Stimulated activated CD4-positive, alpha-beta T cell treated with anti-CD3 and anti-CD28 coated beads, Interleukin-12 subunit alpha, Interleukin-12 subunit beta, amount 100 ng/mL, for 4 hours (primary cell): ENCODE data around the gene NIT2.
"Not testable (repeated sequence)": the region's sequence is repeated elsewhere in the genome, so short reads cannot be mapped to it uniquely, and the experiment has no call there.

Experiments used
- DNase-seq: peaks from one replicate; pipeline ENCODE4 v3.0.0-alpha.2; 2020

The NIT2 gene

DNA sequence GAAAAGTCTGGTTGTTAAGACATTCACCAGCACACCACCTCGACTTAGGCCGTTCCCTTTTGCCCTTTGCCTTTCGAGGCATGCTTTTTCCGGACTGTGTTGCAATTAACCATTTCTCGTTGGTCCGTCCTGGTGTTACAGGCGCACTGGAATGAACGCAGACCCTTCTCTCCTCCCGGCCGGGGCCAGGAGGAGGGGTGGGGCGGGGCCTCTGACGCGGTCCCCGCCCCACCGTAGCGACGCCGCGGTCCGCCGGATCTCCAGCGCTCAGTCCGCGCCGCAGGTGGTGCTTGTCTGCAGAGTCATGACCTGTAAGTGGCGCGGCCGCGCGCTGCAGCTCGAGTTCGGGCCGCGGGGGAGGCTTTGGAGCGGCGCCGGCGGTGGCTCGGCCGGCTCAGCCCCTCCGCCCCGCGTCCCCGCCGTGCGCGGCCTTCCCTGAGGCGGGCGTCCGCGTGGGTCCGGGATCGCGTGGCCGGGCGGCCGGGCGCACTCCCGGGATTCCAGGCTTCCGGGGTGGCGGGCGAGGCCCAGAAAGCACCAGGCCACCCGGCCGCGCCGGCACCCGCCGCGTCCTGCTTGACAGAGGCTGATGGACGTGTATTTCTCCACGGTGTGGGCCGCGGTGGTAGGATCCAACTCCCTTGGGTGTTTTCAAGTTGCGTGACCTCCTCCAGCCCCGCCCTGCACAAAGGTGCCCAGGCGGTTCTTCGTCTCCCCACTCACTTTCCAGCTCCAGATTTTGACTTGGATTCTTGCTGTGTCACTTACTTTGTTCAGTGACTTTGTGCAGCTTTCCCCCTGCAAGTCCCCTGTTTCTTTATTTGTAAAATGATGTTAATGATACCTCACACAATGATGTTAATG lies at the start of gene NIT2:
NIT2 (plus strand) TSS at position 270 of the 864 bp plus-strand sequence; CDS start at position 305, 35 bp downstream.
- peak; percentile 81 for DNase-seq

DNA sequence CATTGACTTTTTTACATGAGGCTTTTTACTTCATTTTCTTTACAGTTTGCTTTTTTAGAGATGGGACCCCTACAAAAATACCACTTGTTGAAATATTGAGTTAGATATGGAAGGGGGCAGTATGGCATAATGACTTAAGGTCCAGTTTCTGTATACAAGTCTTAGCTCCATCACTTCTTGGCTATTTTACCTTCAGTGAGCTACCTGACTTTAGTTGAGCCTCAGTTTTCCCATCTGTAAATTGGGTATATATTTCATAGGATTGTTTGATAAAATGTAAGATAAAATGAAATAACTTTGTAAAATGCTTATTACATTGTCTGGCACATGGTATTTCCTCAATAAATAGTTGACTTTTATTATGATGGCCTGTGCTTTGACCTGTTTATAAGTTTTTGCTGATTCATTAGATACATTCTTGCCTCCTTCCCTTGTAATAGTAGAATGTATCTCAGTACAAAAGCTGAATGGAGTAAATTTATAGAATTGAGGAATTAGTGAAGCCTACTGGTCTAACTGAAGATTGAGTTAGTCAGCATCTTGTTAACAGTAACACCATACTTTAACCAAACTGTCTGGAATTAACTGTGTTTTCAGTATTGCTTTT lies 46.2 kb upstream of the NIT2 start:
- no peak for DNase-seq

GRCh38 chr3:100289339-100289738 lies 45.2 kb upstream of the NIT2 start:
- no peak for DNase-seq

GRCh38 chr3:100295089-100295488 lies 39.5 kb upstream of the NIT2 start:
- no peak for DNase-seq

GRCh38 chr3:100297784-100298183 lies 36.8 kb upstream of the NIT2 start:
- DNase-seq, result no peak

DNA sequence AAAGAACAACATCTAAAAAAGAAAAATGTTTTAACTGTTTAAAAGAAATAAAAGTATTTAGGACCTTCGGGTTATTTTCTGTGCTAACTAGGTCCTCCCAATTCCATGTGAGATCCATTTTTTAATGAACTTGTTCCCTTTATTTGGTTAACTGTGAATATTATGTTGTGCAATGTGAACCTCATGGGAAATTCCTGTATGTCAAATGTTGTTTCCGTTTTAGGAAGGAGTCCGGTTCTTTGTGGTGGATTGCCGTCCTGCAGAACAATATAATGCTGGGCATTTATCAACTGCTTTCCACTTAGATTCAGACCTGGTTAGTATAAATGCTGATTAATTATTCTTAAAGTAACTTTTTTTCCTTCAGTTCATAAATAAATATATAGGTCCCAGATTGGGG lies 35.5 kb upstream of the NIT2 start:
- no peak for DNase-seq

DNA sequence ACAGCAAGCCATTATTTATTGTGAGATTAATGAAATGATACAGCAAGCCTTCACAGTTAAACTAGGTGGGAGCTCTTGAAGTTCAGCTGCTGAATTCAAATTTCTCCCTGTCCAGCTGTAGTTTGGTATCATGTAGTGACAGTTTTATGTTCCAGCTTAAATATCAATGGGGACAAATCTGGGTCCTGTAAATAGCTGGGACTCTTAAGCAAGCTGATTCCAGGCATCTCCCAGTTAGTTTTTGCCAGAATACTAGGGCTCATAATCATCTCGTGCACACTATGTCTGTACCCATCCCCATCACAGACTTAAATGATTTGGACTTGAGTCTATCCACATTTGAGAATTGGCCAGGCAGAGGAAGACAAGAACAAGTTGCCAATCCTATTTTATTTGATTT lies 27.9 kb upstream of the NIT2 start:
- DNase-seq, result no peak

- DNase-seq, result no peak
Measured at GRCh38 chr3:100310355-100310965, 24.1 kb upstream of the NIT2 start.

DNA sequence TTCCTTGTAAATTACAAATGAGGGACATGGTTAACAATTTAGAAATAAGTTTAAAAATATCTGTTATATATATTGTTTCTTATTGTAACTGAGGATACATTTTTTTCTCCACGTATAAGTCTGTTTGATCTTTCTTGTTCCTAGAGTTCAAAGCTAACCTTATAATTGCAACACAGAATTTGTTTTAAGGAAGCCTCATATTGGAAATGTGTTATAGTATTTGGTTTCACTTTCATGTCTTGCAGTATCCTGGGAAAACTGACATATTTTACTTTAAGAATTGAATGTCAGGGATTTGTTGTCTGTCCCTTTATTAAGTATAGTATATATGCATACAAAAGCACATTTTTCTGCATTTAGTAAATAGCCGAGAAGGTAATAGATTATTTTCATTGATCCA lies 23.5 kb upstream of the NIT2 start:
- no peak for DNase-seq

DNA sequence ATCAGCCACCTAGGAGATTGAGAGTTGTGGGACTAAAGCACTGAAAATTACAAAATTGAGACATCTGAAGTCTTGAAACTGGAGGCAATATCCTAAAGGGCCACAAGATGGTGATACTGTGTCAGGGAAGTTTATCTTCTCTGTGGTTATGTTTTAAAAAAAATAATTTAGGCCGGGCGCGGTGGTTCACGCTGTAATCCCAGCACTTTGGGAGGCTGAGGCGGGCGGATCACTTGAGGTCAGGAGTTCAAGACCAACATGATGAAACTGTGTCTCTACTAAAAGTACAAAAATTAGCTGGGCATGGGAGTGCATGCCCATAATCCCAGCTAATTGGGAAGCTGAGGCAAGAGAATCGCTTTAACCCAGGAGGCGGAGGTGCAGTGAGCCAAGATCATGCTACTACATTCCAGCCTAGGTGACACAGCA lies 17.9 kb upstream of the NIT2 start:
- no peak for DNase-seq

- no peak for DNase-seq
Measured at GRCh38 chr3:100317912-100318311, 16.6 kb upstream of the NIT2 start.

DNA sequence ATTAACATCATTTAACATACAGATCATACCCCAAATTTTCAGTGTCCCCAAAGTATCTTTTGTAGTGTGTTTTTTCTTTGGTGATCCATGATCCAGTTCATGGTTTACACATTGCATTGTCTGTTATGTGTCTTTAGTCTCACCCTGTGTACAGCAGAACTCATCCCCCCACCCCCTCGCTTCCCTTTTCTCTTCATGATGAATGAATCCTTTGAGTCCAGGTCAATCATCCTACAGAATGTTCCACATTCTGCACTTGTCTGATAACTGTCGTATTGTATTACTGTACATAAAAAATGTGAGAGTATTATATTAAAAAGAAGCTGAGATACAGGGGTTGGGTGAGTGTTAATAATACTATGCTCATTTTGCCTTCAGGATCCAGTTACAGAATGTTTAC lies 14.6 kb upstream of the NIT2 start:
- no peak for DNase-seq

- DNase-seq, result no peak
Measured at GRCh38 chr3:100324044-100324443, 10.5 kb upstream of the NIT2 start.

GRCh38 chr3:100325827-100326226 lies 8.7 kb upstream of the NIT2 start:
- DNase-seq, result no peak

DNA sequence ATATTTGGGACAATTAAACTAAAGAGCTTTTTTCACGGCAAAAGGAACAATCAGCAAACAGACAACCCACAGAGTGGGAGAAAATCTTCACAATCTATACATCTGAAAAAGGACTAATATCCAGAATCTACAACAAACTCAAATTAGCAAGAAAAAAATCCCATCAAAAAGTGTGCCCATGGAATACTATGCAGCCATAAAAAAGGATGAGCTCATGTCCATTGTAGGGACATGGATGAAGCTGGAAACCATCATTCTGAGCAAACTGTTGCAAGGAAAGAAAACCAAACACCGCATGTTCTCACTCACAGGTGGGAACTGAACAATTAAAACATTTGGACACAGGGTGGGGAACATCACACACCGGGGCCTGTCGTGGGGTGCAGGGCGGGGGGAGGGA lies 7.2 kb upstream of the NIT2 start:
- not testable (repeated sequence) for DNase-seq

DNA sequence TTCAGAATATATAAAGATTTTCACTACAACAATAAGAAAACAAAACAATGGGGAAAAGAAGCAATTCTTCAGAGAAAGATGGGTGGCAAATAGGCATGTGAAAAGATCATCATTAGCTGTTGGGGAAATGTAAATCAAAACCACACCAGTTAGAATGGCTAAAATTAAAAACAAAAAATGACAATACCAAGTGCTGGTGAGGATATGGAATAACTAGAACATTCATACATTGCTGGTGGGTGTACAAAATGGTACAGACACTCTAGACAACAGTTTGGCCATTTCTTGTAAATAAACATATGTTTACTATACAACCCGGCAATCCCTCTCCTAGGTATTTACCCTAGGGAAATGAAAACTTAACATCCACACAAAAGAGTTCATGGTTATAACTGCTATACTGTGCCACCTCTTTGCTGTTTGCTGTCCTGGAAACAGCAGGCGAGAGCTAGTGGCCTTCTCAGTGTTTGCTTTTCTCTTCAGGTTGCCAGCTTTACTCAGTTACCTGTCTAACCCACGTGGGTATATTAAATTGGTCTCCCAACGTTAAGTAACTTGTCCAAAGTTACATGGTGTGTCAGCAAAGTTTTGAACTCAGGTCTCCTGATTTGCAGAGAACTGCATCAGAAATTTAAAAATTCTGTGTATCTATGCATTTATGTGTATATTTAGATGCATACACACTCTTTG lies 4.6 kb upstream of the NIT2 start:
- no peak for DNase-seq

- no peak for DNase-seq
Measured at GRCh38 chr3:100330651-100331050, 3.9 kb upstream of the NIT2 start.

GRCh38 chr3:100331660-100332059 lies 2.9 kb upstream of the NIT2 start:
- no peak for DNase-seq

GRCh38 chr3:100333051-100333450 lies 1.5 kb upstream of the NIT2 start:
- DNase-seq, result no peak

DNA sequence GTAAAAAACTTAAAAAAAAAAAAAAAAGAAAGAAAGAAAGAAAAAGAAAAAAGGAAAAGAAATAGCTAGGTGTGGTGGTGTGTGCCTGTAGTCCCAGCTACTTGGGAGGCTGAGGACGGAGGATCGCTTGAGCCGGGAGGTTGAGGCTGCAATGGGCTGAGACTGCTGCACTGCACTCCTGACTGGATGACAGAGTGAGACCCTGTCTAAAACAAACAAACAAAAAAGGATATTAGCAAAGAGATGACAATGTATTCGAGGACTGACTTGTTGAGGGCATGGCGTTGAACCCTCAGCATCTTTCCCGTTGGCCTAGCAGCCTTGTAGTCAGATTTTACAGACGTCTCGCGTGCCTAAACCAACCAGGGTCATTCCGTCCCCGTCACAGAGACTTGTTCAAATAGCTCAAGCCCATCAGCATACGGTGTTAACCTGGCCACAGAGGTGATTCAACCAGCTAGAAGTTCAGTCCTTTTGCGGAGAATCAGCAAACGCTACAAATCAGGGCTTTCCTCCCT lies 528 bp upstream of the NIT2 start:
- no peak for DNase-seq

DNA sequence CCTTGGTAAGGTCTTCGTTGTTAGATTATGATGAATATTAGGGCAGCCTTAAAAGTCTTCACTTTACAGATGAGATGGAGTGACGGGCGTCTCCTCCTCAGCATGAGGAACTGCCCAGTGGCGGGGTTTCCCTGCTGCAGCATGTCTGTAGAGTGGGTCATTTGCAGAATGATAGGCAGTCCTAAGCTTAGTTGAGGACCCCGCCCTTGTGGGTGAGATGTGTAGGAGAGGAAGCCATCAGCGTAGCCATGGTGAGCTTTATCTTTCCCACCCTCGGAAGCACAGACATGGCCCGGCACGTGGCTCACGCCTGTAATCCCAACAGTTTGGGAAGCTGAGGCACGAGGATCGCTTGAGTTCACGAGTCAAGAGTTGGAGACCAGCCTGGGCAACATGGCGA lies 877 bp downstream of the NIT2 start:
- DNase-seq, result peak; percentile 8

DNA sequence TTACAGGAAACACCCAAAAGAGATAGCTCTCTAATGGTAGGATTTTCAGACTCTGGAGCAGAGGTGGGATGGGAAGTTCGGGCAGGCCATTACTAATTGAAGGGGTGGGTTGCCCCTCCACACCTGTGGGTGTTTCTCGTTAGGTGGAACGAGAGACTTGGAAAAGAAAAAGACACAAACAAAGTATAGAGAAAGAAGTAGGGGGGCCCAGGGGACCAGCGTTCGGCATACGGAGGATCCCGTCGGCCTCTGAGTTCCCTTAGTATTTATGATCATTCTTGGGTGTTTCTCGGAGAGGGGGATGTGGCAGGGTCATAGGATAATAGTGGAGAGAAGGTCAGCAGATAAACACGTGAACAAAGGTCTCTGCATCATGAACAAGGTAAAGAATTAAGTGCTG lies 1.7 kb downstream of the NIT2 start:
- not testable (repeated sequence) for DNase-seq

DNA sequence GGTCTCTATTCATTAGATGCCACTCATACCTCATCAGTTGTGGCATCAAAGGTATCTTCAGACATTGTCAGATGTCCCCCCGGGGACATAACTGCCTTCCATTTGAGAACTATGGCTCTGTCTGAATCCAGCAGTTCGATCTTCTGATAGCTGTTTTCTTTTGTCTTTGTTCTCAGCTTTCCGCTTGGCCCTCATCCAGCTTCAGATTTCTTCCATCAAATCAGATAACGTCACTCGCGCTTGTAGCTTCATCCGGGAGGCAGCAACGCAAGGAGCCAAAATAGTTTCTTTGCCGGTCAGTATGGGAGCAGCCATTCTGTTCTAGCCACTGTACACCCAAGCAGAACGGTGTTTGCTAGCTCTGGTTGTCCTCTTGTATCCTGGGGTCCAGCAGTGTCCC lies 4.4 kb downstream of the NIT2 start:
- no peak for DNase-seq
